ENCODE results near the gene IGSF5.
"Not testable (repeated sequence)": the region's sequence is repeated elsewhere in the genome, so short reads cannot be mapped to it uniquely, and the experiment has no call there.

The IGSF5 gene

DNA sequence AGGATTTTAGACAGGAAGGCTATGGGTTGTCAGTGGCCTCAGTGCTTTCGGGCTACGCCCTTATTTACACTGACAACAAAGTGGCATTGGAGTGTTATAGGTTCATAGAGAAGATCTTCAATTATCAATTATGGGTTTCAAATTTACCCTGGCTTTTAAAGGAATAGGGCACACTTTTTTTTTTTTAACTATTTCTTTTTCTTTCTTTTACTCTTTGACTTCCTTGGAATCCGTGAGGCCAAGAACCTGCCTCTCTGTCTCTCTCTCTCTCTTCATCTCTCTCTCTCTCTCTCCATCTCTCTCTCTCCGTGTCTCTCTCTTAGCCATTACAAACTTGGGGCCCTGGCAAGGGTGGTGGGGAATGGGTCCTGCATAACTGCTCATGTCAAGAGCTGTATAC is at the start of gene IGSF5:
IGSF5 (plus strand) TSS at position 301 of the 400 bp plus-strand sequence. CDS start 327 bp downstream, outside the sequence.
- not testable (repeated sequence) for DNase-seq (ENCODE audit: low read depth, low spot score)

DNA sequence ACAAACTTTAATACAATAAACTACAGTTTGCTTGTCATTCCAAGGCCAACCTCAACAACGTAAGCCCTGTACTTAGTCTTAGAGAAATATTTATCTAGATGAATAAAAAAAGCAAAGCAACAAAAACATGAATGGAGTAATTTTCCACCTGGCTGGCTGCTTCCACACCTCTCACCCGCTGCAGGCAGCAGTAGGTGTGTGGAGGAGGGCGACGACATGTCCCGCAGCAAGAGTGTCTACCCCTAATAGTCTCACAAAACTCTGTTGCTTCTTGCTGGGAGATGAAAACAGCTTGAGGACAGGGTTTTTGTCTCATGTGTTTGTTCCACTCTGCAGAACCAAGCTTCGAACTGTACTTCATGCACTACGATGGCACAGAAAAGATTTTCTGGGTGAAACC is 48.8 kb upstream of the IGSF5 start:
- DNase-seq (ENCODE audit: low read depth, low spot score) = no peak

DNA sequence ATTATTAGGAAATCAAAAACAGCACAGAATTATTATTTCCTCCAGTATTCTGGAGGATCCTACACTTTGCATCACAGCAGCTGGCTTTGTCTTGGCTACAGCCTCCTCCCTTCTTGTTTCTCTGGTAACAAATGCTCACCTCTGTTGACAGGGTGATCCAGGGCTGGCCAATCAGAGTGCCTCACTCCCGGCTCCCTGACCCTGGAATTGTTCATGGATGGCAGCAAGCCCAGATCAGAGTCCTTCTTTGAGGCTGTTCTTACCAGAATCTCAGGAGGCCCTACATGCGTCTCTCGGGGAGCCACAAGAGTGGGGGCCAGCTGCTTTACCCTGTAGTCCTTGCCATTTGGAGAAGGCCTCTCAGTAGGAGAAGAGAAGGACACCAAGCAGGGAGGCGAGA is 48.4 kb upstream of the IGSF5 start:
- DNase-seq (ENCODE audit: low read depth, low spot score) = no peak

DNA sequence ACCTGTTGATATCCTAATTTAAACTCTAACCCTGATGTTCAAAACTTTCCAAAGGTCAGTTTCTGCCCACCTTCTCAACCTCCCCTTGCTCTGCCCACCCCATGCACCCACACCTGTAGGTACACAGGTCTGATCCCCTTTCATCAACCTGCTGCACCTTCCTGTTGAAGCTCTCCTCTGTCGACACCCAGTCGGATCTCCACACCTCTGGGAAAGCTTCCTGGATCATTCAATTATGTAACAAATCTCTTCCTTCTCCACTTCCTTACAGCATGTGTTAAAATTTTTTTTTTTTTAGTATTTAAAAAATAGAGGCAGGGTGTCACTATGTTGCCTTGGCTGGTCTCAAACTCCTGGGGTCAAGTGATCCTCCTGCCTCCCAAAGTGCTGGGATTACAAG is 44.7 kb upstream of the IGSF5 start:
- DNase-seq (ENCODE audit: low read depth, low spot score) = no peak

DNA sequence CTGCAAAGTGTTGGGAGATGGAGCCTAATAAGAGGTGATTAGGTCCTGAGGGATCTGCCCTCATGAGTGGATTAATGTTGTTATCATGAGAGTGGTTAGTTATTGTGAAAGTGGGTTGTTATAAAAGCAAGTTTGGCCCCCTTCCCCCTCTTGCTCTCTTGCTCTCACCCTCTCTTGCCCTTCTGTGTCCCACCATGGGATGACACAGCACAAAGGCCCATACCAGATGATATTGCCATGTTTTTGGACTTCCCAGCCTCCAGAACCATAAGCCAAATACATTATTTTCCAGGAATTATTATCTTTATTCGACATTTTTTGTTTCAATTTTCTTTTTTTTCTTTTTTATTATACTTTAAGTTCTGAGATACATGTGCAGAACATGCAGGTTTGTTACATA is 41.4 kb upstream of the IGSF5 start:
- no peak for DNase-seq (ENCODE audit: low read depth, low spot score)

DNA sequence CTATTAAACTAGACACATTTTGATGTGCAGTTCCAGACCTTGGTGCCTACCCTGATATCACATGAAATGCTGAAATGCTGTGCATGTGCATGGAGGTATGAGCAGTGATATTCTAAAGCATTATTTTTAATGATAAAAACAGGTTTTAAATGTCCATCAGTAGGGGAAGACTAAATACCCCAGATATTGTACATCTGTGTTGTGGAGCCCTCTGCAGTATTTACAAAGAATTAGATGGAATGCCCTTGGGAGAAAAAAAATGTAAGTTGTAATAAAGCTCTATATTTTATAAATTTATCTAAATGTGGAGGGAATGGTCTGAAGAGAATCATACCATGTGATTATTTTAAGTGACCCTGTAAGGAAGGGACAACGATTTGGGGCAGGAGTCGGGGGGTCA is 39.1 kb upstream of the IGSF5 start:
- no peak for DNase-seq (ENCODE audit: low read depth, low spot score)

DNA sequence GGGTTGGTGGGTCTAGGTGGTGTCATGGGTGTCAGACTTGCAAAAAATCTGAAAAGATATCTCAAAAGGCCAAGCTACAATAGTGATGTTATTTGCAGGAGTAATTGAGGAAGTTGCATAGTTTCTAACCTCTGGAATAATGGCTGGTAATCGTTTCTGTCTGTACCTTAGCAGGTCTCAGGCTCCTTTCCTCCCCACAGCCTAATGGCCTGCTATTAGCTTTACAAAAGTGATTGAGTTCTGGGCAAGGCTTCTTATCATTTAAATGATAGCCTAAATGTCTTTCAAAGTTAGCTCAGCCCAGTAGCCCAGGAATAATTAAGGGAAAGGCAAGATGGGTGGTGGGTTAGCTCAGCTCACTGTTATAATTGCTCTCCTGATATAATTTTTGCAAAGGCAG is 37.7 kb upstream of the IGSF5 start:
- DNase-seq (ENCODE audit: low read depth, low spot score) = no peak

DNA sequence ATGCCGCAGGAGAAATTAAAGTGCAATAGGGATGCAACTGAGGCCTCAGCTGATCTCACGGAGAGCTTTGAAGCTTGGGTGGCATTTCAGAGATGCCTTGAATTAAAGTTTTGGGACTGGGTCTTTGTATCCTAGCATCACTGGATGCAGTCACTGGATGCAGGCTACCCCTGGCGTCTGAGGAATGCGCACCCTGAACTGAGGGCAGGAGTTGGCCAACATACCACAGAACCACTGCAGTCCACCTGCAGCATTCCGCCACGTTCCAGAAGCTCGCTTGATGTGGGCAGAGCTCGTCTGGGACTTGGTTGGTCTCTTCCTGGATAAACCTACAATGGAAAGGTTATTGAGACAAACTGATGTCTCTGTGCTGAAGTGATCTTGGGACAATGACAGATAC is 34.1 kb upstream of the IGSF5 start:
- DNase-seq (ENCODE audit: low read depth, low spot score) = no peak

DNA sequence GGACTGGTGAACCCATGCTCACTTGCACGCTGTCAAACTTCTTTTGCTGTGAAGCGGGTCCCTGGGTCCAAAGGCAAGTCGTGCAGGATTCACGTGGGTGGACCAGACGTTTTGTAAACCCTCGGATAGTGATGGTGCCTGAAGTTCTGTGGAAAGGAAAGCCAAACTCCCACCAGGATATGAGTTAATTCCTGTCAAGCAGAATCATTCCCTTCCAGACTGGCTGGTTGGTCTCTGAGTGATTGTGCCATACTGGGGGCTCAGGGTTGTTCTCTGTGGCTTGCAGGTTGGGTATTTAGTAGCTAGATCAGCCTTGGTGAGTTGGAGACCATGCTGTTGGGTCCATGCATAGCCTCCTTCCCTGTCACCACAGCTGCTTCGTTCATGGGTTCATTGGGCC is 32.7 kb upstream of the IGSF5 start:
- no peak for DNase-seq (ENCODE audit: low read depth, low spot score)

DNA sequence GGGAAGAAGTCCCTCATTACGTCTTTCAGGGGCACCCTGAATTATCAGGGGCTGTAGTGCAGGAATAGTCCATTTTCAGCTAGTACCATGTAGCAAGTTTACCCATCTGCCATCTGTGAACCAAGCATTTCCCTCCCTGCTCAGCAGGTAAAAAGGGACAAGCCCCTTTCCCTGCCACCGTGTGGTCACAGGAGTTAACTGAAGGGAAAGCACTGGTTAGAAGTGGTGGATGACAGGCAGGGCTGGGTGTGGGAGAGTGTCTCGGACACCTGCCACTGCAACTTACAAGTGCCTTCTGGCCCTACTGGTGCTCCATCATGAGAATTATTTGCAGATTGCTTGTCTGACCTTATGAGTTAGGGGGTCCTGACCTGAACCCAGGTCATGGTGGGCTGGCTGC is 32.0 kb upstream of the IGSF5 start:
- no peak for DNase-seq (ENCODE audit: low read depth, low spot score)

DNA sequence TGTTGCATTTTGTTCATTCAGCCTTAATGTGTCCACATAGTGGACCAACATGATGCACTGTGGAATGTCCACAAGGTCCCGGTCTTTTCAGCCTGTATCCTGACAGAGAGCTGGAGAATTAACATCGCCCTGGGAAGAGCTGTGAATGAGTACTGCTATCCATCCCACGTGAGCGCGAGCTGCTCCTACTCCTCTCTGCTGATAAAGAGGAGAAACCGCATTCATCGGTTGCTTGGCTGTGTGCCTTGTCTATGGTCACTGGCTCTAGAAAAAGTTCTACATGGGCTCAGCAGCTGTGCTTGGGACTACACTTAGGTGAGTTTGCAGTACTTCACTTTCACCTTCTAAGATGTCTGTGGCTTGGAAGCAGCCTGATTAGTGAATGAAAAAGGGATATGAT is 31.1 kb upstream of the IGSF5 start:
- no peak for DNase-seq (ENCODE audit: low read depth, low spot score)

DNA sequence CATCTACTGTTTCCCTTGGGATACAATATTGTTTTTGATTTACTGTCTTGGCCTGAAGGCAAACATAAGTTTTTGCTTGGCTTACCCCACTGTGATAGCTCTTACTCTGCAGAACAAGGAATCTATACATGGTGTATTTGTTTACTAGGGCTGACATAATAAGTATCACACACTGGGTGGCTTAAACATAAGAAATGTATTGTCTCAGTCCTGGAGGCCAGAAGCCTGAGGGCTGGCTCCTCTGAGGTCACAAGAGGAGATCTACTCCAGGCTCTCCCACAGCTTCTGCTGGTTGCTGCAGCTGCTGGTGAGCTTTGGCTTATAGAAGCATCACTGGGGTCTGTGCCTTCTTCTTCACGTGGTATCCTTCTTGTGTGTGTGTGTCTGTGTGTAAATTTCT is 30.7 kb upstream of the IGSF5 start:
- no peak for DNase-seq (ENCODE audit: low read depth, low spot score)

DNA sequence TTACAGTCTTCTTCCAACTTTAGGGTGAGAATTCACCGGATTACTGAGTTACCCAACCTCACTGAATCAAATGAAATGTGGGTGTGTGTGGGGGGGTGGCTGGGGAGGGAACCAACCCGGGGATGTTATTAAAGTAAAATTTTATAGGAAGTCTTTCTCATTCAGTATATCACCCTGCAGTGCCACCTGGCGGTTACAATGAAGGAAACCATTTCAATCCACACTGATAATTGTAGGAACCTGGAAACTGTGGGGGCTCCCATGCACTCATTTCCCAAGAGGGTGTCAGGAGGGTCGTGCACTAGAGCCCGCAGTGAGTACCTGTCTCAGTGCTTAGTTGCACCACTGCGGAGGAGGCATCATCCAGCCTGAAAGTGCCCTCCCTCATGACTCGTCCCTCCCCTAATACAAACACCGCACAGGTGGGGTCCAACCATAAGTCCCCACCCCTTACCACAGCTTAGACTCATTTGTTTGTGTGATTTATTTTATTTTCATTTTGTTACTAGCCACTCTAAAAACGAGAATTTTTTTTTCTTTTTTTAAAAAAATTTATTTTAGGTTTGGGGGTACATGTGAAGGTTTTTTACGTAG is 29.1 kb upstream of the IGSF5 start:
- DNase-seq (ENCODE audit: low read depth, low spot score) = no peak

DNA sequence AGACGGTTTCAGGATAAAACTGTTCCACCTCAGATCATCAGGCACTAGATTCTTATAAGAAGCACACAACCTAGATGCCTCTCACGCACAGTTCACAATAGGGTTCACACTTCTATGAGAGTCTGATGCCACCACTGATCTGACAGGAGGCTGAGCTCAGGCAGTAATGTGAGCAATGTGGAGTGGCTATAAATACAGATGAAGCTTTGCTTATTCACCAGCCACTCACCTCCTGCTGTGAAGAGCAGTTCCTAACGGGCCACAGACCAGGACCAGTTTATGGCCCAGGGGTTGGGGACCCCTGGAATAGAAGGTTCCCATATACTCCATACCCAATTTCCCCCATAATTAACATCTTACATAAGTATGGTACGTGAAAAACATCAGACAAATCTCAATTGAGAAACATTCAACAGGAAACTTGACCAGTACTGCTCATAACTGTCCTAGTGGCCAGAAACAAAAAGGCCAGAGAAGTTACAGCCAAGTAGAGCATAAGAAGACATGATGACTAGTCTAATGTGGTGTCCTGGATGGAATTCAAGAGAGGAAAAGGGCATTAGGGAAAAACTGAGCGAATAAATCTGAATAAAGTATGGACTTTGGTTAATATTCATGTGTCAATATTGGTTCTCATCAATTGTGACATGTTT is 24.7 kb upstream of the IGSF5 start:
- DNase-seq (ENCODE audit: low read depth, low spot score) = no peak

DNA sequence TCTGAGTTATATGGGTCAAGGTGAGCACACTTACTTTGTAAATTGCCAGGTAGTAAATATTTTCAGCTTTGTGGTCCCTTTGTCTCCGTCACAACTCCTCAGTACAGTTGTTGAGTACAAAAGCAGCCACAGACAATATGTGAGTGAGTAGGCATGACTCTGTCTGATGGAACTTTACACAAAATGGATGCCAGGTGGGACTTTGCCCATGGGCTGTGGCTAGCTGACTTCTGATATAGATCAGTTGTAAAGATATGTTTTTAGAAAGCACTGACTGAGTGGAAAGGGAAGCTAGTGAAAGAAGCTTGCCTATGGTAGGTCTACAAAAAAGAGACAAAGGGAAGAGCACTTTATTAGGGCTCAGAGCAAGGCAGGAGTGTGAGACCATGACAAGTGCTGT is 23.1 kb upstream of the IGSF5 start:
- DNase-seq (ENCODE audit: low read depth, low spot score) = no peak

DNA sequence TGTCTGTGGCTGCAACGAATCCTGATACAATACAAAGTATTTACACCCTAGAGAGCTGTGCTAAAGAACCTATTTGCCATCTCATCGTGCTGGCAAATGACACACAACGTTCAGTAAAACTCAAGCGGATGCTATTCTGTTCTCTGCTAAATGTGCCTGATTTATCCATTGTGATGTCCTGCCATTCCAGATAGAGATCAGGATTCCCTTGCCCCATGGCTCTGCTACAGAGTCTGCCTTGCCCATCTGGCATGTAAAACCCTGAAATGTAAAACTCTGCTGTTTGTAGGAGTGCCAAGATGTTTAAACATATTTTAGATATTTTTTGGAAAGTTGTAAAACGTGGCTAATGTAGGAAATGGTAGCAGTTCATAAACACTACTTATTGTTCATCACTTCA is 20.0 kb upstream of the IGSF5 start:
- DNase-seq (ENCODE audit: low read depth, low spot score) = no peak

DNA sequence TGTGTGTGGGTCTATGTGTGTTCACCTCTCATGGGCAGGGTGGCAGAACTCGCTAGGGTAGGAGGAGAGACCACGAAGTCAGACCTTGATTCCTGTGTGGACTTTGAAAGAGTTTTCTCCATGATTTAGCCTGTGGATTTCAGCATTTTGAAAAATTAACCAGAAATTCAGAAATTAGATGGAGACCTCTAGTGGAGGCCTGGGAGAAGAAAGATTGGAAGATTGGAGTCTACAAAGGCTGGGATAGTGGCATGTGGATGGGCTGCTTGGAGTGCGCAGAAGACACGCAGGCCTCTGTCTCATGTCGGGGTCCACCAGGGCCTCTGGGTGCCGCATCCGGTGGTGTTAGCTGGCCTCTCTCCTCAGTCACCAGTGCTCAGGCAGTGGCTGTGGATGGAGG is 18.9 kb upstream of the IGSF5 start:
- DNase-seq (ENCODE audit: low read depth, low spot score) = no peak

DNA sequence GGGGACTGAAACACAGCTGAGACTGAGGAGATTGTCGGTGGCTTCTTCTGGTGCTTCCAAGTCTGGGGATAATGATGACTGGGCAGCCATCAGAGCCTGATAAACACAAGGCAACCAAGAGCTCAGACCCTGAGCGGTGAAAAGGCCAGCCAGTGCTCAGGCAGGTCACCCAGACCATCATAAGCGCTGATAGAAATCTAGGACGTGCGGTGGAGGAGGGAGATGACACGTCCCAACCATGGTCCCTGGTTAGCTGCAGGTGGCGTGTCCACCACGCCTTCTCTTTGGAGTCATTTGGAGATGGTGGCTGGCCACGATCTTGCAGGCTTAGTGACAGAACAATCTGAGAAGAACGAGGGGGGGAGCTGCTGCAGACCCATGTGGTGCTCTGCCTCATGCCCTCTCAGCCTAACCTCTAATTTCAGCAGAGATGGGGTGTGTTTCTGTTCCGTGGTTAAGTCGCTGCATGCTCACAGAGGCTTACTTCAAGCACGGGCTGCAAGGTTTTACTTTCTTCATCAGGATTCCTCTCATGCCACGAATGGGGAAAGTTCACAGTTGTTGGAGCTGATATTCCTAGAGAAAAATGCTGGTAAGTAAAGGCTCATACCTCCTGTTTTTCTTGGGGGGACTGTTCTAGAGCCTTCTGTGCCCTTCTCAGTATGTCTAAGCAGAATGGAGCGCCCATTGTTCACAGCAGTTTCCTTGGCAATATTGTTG is 17.4 kb upstream of the IGSF5 start:
- no peak for DNase-seq (ENCODE audit: low read depth, low spot score)

DNA sequence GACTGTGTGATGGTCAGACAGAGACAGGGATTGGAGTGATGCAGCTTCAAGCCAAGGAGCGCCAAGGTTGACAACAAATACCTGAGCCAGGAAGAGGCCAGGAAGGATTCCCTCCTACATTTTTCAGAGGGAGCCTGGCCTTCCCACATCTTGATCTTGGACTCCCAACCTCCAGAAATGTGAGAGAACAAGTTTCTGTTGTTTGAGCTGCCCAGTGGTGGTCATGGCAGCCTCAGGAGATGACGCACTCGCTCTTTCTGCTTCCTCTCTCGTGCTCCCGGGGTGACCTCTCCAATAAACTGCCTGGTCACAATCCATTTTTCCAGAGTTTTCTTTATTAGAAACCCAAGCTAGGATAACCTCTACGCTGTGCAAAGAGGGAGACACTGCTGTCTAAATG is 16.6 kb upstream of the IGSF5 start:
- no peak for DNase-seq (ENCODE audit: low read depth, low spot score)

DNA sequence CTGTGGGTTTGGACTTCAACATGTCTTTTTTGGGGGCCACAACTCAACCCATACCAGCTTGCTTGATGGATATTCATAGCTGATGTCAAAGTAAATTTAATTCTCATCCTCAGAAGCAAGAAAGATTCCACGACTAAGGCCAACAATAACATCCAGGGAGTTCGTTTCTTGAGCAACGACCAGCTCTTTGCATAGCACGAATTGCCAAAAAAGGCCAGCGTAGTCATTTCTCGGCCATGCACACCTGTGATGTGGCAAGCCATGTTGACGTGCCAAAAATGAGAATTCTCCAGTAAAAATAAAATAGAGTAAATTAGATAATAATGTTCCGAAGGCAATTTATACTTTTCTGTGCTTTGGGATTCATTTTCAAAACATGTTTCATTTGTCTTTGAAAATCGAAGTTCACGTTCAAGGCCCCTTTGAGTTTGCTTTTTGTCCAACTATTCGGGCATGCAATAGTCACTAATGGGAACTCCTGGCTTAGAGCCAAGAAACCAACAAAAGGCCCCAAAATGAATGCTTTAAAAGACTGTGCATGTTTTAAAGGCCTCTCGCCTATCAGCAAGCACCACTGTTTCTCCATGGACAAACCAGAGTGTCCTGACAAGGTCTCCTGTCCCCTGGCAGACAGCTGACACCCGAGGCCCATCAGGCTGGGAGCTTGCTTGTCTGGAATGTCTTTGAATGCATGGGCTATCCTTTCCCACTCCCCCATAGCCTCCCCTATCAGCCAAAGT is 14.4 kb upstream of the IGSF5 start:
- no peak for DNase-seq (ENCODE audit: low read depth, low spot score)

DNA sequence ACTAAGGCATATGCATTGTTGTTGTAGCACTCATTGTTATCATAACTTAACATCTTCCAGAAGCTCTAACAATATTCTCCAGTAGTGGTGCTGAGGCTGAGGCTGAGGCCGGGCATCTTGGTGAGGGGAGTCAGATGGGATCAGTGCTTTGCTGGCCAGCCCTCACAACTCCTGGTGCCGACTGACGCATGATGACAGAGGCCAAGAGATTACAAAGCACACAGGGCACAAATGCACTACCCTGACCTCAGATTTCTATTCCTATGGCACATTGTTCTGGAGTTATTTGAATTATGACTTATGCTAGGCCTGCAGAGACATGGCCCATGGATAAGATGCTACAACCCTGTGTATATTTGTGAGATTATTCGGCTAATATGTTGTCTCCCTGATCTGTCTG is 8.3 kb upstream of the IGSF5 start:
- DNase-seq (ENCODE audit: low read depth, low spot score) = no peak

DNA sequence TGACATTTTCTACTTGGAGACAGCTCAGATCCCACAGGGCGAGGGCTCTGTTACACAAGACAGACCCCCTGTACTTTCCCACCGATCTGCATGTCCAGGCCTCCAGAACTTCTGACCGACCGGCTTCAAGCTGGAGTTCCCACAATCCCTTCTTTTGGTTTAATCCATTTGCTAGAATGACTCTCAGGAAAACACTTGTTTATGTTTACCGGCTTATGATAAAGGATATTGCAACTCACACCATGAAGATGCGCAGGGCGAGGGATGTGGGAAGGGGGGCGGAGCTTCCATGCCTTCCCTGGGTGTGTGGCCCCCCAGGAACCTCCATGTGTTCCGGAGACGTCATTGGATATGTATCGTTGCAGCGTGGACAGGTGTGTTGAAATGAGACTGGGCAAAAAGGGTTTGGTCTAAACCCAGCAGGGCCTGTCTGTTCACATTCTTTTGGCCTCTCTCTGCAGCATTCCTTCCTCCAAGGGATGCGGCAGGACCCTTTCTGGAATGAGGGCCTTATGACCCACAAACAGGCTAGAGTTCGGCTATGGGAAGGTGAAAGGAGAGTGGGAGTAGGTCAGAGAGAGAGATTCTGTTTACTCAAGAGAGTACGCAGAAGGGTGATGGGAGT is 7.5 kb upstream of the IGSF5 start:
- no peak for DNase-seq (ENCODE audit: low read depth, low spot score)
